DOHH2 (cell line): Measurements from ENCODE around the gene C5orf58.

Source experiments
- H3F3A ChIP-seq: fragments of 200-600 bp; sonication (generic), shearing (Covaris generic); 2 replicates; pipeline ENCODE4 v1.6.0; 2016; ENCODE audit warnings: antibody characterized with exemption, mild to moderate bottlenecking; ENCODE audit not compliant: control insufficient read depth, insufficient read depth
- H3K27ac ChIP-seq: fragments of 200-600 bp; sonication (generic); 2 replicates; pipeline ENCODE4 v1.5.1; 2014; ENCODE audit warnings: low read depth, mild to moderate bottlenecking, low read length, moderate library complexity
- H3K27me3 ChIP-seq: fragments of 200-600 bp; sonication (generic); 2 replicates; pipeline ENCODE4 v1.6.1; 2014; ENCODE audit warnings: mild to moderate bottlenecking, low read length, mixed read lengths; ENCODE audit not compliant: control insufficient read depth
- H3K36me3 ChIP-seq: fragments of 200-600 bp; sonication (generic); 2 replicates; pipeline ENCODE4 v1.6.1; 2014; ENCODE audit warnings: mild to moderate bottlenecking, low read length, moderate library complexity, mixed read lengths; ENCODE audit not compliant: control insufficient read depth
- H3K4me1 ChIP-seq: fragments of 200-600 bp; sonication (generic); 2 replicates; pipeline ENCODE4 v1.6.1; 2014; ENCODE audit warnings: mild to moderate bottlenecking, low read length, mixed read lengths; ENCODE audit not compliant: control insufficient read depth
- H3K4me2 ChIP-seq: fragments of 200-600 bp; sonication (generic); 2 replicates; pipeline ENCODE4 v1.6.0; 2014; ENCODE audit warnings: mild to moderate bottlenecking, low read length, moderate library complexity
- H3K4me3 ChIP-seq: fragments of 200-600 bp; sonication (generic); 2 replicates; pipeline ENCODE4 v1.5.1; 2014; ENCODE audit warnings: mild to moderate bottlenecking, low read length, mixed read lengths
- H3K79me2 ChIP-seq: fragments of 200-600 bp; sonication (generic); 2 replicates; pipeline ENCODE4 v1.6.1; 2014; ENCODE audit warnings: mild to moderate bottlenecking, low read length, mixed read lengths; ENCODE audit not compliant: control insufficient read depth
- H3K9me2 ChIP-seq: fragments of 200-600 bp; sonication (generic); replicated peaks from 2 replicates; pipeline ENCODE4 v1.6.1; 2014; ENCODE audit warnings: mild to moderate bottlenecking, low read length, mixed read lengths; ENCODE audit not compliant: control insufficient read depth
- H3K9me3 ChIP-seq: fragments of 200-600 bp; sonication (generic); 2 replicates; pipeline ENCODE4 v1.6.1; 2014; ENCODE audit warnings: antibody characterized with exemption, low read length, mixed read lengths; ENCODE audit not compliant: control insufficient read depth, insufficient read depth
- H4K20me1 ChIP-seq: fragments of 200-600 bp; sonication (generic); 2 replicates; pipeline ENCODE4 v1.6.0; 2014; ENCODE audit warnings: low read depth, mild to moderate bottlenecking, antibody characterized with exemption, low read length, moderate library complexity; ENCODE audit not compliant: control insufficient read depth, insufficient read depth
- CTCF ChIP-seq: fragments of 200-600 bp; sonication (generic); IDR thresholded peaks from one replicate; pipeline ENCODE4 v1.5.1; 2014; ENCODE audit warnings: antibody characterized with exemption, mild to moderate bottlenecking, low read depth, low read length; ENCODE audit not compliant: poor library complexity, severe bottlenecking
- EZH2phosphoT487 ChIP-seq: fragments of 200-600 bp; sonication (generic); IDR thresholded peaks from 2 replicates; pipeline ENCODE4 v1.6.1; 2017; ENCODE audit warnings: borderline replicate concordance, mild to moderate bottlenecking, antibody characterized with exemption, low read length, moderate library complexity, mixed read lengths

The C5orf58 gene

GRCh38 chr5:170277867-170278281 lies 45.1 kb downstream of the C5orf58 start:
- H3F3A ChIP-seq, result no peaks in the 10 kb centered on the region
- H3K79me2 ChIP-seq, result no peaks in the 10 kb centered on the region
- H3K36me3 ChIP-seq, result no peaks in the 10 kb centered on the region
- H4K20me1 ChIP-seq, result no peaks in the 10 kb centered on the region
- TF ChIP-seq EZH2phosphoT487 (no peak), CTCF (no peak)
- no peaks in the 10 kb centered on the region for H3K9me3 ChIP-seq
- peaks cover 4% of the 10 kb centered on the region; the same call in 1 of the 2 replicates for H3K4me1 ChIP-seq
- no peak overlapping the region for H3K4me3 ChIP-seq
- H3K27me3 ChIP-seq, result peaks cover 5% of the 10 kb centered on the region
- H3K4me2 ChIP-seq, result no peak overlapping the region
- H3K27ac ChIP-seq, result no peak overlapping the region
- no peaks in the 10 kb centered on the region for H3K9me2 ChIP-seq

- no peak overlapping the region for H3K27ac ChIP-seq
- no peak overlapping the region for H3K4me2 ChIP-seq
- no peaks in the 10 kb centered on the region for H3K9me2 ChIP-seq
- H3K36me3 ChIP-seq, result no peaks in the 10 kb centered on the region
- H3F3A ChIP-seq, result no peaks in the 10 kb centered on the region
- no peaks in the 10 kb centered on the region for H4K20me1 ChIP-seq
- H3K4me3 ChIP-seq, result no peak overlapping the region
- peaks cover 4% of the 10 kb centered on the region; the same call in 1 of the 2 replicates for H3K4me1 ChIP-seq
- no peaks in the 10 kb centered on the region for H3K79me2 ChIP-seq
- H3K9me3 ChIP-seq, result no peaks in the 10 kb centered on the region
- peaks cover 5% of the 10 kb centered on the region for H3K27me3 ChIP-seq
- TF ChIP-seq CTCF (no peak), EZH2phosphoT487 (no peak)
These were observed 46.0 kb downstream of the C5orf58 start for GRCh38 chr5:170278611-170279458.

GRCh38 chr5:170279459-170279817 lies 46.7 kb downstream of the C5orf58 start:
- H3F3A ChIP-seq, result no peaks in the 10 kb centered on the region
- H3K27me3 ChIP-seq, result peaks cover 7% of the 10 kb centered on the region
- no peak overlapping the region for H3K4me3 ChIP-seq
- no peaks in the 10 kb centered on the region for H3K36me3 ChIP-seq
- H3K9me2 ChIP-seq, result no peaks in the 10 kb centered on the region
- TF ChIP-seq CTCF (no peak), EZH2phosphoT487 (no peak)
- H3K79me2 ChIP-seq, result no peaks in the 10 kb centered on the region
- H3K4me1 ChIP-seq, result peaks cover 4% of the 10 kb centered on the region; the same call in 1 of the 2 replicates
- no peak overlapping the region for H3K4me2 ChIP-seq
- no peak overlapping the region for H3K27ac ChIP-seq
- H4K20me1 ChIP-seq, result no peaks in the 10 kb centered on the region
- H3K9me3 ChIP-seq, result no peaks in the 10 kb centered on the region
